ENCODE measurements around the gene RAI1. TPM values are rescaled to one million over a fixed set of nuclear protein-coding genes. Genes with fewer than 3 reads are reported as not detected.

The RAI1 gene
- total and polyA plus RNA-seq, 2 donors: 17.5 to 20.2 TPM

DNA sequence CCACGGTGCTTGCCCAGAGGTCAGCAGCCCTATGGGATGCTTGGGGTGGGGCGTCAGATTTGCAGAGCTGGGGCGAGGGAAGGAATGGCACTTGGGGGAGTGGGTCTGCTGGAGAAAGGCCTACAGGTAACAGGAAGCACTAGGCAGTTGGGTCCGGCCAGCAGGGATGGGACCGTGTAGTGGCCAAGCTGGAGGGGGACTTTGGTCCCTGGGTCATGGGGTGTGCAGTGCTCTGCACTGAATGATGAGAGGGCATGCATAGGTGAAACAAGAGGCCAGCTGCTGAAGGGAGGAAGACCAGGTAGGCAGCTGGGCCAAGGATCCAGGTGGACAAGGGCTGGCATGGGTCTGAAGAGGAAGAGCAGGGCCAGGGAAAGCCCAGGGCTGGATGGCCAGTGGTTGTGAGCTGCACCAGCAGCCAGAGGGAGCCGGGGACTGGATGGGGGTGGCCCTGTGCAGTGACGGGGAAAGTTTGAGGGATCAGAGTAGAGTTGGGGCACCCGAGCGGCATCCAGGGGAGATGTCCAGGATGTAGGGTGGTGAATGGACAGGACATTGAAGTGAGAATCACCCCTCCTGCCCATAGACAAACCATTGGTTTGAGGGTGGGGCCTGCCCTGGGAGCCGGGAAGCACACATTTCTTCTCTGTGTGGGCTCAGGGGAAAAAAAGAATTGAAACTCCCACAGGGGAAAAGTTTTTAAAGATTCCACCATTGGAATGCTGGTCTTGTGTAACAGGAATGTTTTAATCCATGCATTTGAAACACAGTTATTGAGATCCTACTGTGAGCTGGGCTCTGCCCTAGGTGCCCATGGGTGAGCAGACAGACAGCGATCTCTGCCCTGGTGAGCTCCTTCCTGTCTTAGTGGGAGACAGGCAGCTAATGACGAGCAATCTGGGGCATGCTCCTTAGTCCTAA is 25.1 kb downstream of the RAI1 start:
- WGBS: 86% methylated on average over 12 of the region's 12 CpGs
- Histone ChIP-seq H3K4me3 (ENCODE audit: low read depth, low read length) (no peak overlapping the region), H3K36me3 (ENCODE audit: insufficient read depth) (no peaks in the 10 kb centered on the region), H3K4me1 (ENCODE audit: insufficient read depth) (no peaks in the 10 kb centered on the region), H3K27ac (ENCODE audit: low read depth) (no peak overlapping the region)
- DNase-seq (ENCODE audit: extremely low spot score): no peak

DNA sequence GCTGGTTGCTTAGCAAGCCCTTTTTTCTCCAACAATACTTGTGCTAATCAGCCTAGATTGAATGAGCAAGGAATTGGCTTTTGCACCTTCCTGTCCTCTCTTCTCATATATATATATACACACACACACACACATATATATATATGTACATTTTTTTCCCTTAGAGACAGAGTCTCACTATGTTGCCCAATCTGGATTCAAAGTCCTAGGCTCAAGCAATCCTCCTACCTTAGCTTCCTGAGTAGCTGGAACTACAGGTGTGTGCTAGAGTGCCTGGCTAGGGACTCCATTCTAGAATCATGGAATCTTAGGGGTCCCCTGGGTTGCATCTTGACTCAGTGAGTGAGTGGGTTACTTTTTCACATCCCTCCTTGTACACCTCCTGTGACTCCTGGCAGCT is 27.0 kb downstream of the RAI1 start:
- no peaks in the 10 kb centered on the region for H3K4me1 ChIP-seq (ENCODE audit: insufficient read depth)
- H3K27ac ChIP-seq (ENCODE audit: low read depth): no peak overlapping the region
- no peak for DNase-seq (ENCODE audit: extremely low spot score)
- H3K36me3 ChIP-seq (ENCODE audit: insufficient read depth): no peaks in the 10 kb centered on the region
- H3K4me3 ChIP-seq (ENCODE audit: low read depth, low read length): no peak overlapping the region

DNA sequence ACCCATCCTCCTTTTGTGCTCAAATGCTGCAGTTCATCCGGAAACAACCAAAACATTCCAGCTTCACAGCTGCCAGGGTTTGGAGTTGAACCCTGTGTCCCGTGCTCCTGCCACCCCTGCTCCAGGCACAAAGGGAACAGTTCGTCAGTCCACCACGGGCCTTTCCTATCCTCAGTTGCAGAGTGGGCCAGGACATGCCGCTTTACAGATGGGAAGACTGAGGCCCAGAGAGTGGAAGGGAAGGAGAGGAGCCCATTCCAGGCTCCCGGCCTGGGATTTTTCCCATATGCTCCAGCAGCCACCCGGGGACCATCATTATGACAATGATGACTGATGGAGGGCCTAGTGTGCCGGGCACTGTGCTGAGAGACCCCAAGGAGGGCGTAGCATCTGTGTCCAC is 27.6 kb downstream of the RAI1 start:
- no peak overlapping the region for H3K4me3 ChIP-seq (ENCODE audit: low read depth, low read length)
- DNase-seq (ENCODE audit: extremely low spot score): no peak
- no peaks in the 10 kb centered on the region for H3K36me3 ChIP-seq (ENCODE audit: insufficient read depth)
- WGBS: 92% methylated on average over 9 of the region's 9 CpGs
- no peaks in the 10 kb centered on the region for H3K4me1 ChIP-seq (ENCODE audit: insufficient read depth)
- no peak overlapping the region for H3K27ac ChIP-seq (ENCODE audit: low read depth)

DNA sequence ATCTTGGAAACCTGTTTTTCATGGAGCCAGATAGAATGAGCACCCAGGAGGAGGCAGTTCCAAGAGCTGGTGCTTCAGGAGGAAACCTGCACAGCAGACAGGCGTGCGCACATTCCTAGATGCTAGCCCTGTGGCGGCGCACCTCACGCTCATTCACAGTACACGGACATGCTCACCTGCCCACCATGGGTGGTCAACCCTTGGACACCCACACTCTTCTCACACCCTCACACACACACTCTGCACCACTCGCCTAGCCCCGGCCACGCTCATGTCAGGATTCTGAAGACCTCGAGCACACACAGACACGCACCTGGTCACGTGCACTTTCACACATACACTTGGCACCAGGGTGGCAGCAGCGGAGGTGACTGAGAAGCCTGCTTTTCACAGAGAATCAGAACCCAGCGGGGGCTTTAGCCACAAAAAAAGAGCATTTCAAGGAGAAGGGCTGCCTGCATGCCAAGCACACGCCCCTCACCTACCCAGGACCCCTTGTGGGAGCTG is 28.6 kb downstream of the RAI1 start:
- Histone ChIP-seq H3K4me3 (ENCODE audit: low read depth, low read length) (no peak overlapping the region), H3K4me1 (ENCODE audit: insufficient read depth) (no peaks in the 10 kb centered on the region), H3K27ac (ENCODE audit: low read depth) (peak overlapping the region; percentile 50), H3K36me3 (ENCODE audit: insufficient read depth) (no peaks in the 10 kb centered on the region)
- WGBS: 88% methylated on average over 15 of the region's 15 CpGs
- DNase-seq (ENCODE audit: extremely low spot score): no peak

DNA sequence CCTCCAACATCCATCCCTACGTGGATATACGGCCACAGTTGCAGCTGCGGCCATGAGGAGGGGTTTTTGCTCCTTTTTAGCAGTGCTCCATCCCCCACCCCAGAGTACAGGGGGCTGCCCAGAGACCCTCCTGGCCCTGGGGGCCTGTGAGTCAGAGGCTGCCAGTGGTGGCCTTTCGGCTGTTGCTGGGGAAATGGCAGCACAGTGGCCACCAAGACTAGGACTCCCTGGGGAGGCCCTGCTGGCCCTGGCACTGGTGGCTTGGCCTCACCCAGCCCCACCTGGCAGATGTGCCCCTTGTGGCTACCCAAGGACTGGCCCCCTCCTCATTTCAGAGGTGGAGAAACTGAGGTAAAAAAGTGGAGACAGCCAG is 29.1 kb downstream of the RAI1 start:
- 82% methylated on average over 4 of the region's 4 CpGs for WGBS
- Histone ChIP-seq H3K4me3 (ENCODE audit: low read depth, low read length) (no peak overlapping the region), H3K27ac (ENCODE audit: low read depth) (peak overlapping the region; percentile 50), H3K36me3 (ENCODE audit: insufficient read depth) (no peaks in the 10 kb centered on the region), H3K4me1 (ENCODE audit: insufficient read depth) (no peaks in the 10 kb centered on the region)
- DNase-seq (ENCODE audit: extremely low spot score): no peak

DNA sequence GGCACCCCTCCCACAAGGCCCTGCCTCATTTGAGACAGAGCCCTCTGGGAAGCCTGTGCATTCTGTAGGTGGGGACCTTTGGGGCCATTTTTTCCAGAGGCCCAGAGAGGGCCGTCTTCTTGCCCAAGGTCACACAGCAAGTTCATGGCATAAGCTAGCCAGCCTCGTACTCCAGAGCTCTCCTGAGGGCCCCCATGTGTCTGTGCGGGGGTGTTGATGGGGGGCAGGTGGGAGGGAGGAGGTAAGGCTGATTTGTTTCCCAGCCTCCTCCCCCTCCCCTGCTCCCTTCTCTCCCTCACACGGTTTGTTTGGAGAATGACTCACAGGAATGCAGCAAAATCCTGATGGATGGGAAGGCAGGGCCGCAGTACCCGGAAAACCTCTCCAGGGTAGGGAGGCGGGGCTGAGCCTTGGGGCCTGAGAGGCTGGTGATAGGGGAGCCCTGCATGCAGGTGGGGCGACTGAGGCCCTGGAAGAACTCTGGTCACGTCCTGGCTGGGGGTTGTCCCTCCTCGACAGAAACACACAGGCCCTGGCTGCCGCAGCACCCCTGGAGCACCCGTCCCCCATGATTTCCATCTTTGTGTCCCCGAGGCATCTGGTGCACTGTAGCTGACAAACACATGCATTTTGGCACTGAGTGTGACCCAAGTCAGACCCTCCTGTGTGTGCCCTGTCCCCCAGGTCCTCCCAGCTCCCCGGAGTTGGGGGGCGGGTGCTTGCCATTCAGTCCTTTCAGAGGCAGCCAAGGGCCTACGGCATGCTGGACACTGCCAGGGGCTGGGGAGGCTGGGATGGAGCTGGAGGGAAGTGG is 29.7 kb downstream of the RAI1 start:
- WGBS: 35% methylated on average over 16 of the region's 16 CpGs
- H3K4me3 ChIP-seq (ENCODE audit: low read depth, low read length): no peak overlapping the region
- DNase-seq (ENCODE audit: extremely low spot score): no peak
- H3K4me1 ChIP-seq (ENCODE audit: insufficient read depth): no peaks in the 10 kb centered on the region
- H3K27ac ChIP-seq (ENCODE audit: low read depth): peak overlapping the region; percentile 63
- H3K36me3 ChIP-seq (ENCODE audit: insufficient read depth): no peaks in the 10 kb centered on the region

DNA sequence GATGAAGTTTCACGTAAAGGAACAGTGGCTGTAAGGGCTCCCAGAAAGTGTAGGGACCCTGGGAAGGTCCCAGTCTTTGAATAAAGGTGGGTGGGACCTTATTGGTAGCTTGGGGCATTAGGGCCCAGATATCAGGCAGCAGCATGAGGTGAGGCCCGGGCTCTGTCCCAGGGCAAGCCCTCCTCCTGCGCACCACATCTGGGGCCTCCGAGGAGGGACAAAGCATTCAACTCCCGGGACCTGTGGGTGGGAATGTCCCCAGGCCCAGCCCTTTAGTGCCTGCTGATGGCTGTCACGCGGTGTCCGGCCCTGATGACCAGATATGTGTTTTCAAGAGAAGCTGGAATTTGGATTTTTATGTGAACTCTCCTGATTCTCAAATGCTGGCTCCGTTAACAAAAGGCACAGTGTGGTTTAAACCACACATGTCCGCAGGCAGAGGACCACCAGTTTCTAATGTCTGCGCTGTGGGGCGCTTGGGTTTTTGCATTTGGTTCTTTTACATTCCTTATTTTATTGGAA is 30.4 kb downstream of the RAI1 start:
- Histone ChIP-seq H3K36me3 (ENCODE audit: insufficient read depth) (no peaks in the 10 kb centered on the region), H3K27ac (ENCODE audit: low read depth) (peak overlapping the region; percentile 63), H3K4me3 (ENCODE audit: low read depth, low read length) (no peak overlapping the region), H3K4me1 (ENCODE audit: insufficient read depth) (no peaks in the 10 kb centered on the region)
- no peak for DNase-seq (ENCODE audit: extremely low spot score)
- 63% methylated on average over 12 of the region's 12 CpGs for WGBS

DNA sequence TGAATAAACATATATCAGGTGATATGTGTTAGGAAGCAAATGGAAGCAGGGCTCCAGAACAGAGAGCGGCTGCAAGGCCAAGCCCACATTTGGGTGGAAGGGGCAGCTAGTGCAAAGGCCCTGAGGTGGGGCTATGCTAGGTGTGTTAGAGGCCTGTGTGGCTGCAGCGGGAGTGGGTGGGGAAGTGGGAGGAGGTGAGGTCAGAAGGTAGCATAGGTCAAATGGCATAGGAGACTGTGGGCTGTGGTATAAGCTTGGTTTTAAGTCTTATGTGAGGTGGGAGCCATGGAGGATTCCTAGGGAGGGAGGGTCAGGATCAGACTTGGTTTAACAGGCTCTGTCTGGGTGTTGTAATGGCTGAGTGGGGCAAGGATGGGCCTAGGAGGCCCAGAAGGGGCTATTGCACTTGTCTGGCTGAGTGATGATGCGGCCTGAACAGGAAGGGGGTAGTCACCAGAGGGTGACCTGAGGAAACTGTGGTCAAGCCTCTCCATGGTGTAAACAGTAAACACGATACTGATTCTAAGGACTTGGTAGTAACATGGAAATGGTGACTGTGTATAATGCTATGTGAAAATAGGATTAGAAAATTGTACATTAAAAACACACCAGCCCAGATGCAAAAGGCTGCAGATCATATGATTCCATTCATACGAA is 31.1 kb downstream of the RAI1 start:
- Histone ChIP-seq H3K36me3 (ENCODE audit: insufficient read depth) (no peaks in the 10 kb centered on the region), H3K27ac (ENCODE audit: low read depth) (no peak overlapping the region), H3K4me3 (ENCODE audit: low read depth, low read length) (no peak overlapping the region), H3K4me1 (ENCODE audit: insufficient read depth) (no peaks in the 10 kb centered on the region)
- DNase-seq (ENCODE audit: extremely low spot score): no peak
- WGBS: 81% methylated on average over 5 of the region's 5 CpGs

DNA sequence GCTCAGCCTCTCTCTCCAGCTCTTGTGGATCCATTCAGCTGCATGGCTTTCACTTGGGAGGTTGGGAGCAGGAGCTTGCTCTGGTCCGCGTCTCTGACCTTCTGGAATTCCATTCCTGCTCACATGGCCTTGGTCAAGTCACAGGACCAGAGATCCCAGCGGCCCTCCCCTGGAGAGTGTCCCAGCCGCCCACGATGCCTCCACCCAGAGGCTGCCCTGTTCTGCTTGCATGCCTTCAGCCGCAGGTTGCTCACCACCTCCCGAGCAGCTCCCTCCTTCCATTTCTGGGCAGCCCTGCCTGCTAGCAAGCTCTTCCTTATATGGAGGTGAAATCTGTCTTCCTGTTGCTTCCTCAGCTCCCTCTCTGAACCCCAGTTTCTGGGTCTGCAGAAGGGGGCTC is 32.6 kb downstream of the RAI1 start:
- Histone ChIP-seq H3K4me3 (ENCODE audit: low read depth, low read length) (no peak overlapping the region), H3K4me1 (ENCODE audit: insufficient read depth) (no peaks in the 10 kb centered on the region), H3K36me3 (ENCODE audit: insufficient read depth) (no peaks in the 10 kb centered on the region), H3K27ac (ENCODE audit: low read depth) (no peak overlapping the region)
- no peak for DNase-seq (ENCODE audit: extremely low spot score)
- WGBS: 36% methylated on average over 7 of the region's 7 CpGs

DNA sequence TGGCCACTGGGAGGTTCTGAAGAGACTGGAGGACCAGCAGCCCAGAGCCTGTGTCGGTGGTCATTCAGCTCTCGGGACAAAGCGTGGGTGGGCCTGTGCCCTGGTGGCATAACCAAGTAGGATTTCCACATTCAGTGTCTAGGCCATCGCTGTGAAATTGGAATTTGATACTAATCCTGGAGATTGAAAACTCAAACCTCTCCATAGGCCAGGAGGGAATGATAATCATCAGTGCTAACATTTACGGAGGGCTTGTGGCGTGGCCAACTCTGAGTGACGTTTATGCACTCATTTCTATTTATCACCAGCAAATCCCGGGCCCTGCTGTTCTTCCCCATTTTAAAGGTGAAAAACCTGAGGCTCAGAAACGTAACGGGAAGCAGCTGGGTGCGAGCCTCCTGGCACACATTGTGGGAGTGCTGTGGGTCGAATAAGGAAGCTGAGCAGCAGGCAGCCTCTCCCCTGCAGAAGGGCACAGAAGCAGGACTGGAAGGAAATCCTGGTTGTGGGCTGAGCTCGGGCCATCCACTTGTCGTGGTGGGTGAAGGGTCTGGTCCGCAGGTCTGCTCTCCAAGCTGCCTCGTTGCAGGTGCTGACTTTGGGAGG is 33.1 kb downstream of the RAI1 start:
- no peaks in the 10 kb centered on the region for H3K4me1 ChIP-seq (ENCODE audit: insufficient read depth)
- 43% methylated on average over 16 of the region's 16 CpGs for WGBS
- no peak overlapping the region for H3K27ac ChIP-seq (ENCODE audit: low read depth)
- no peak overlapping the region for H3K4me3 ChIP-seq (ENCODE audit: low read depth, low read length)
- no peaks in the 10 kb centered on the region for H3K36me3 ChIP-seq (ENCODE audit: insufficient read depth)
- DNase-seq (ENCODE audit: extremely low spot score): no peak

DNA sequence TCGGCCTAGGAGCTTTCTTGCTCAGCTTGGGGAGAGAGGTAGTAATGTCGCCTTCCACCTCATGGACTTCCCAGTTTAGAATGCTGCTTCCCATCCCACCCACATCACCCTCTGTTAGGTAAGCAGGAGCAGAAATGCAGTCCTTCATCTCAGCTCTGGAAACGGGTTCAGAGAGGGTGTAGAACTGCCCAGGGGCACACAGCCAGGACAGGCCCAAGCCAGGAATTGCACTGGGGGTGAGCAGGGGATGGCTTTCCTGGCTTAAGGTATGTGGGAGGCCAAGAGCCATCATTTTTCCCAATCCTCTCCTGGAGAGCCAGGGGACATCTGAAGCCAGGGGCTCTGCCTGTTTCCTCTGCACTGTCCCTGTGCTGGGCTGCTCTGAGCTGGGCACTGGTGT is 33.6 kb downstream of the RAI1 start:
- H3K4me1 ChIP-seq (ENCODE audit: insufficient read depth): no peaks in the 10 kb centered on the region
- H3K36me3 ChIP-seq (ENCODE audit: insufficient read depth): no peaks in the 10 kb centered on the region
- H3K4me3 ChIP-seq (ENCODE audit: low read depth, low read length): no peak overlapping the region
- DNase-seq (ENCODE audit: extremely low spot score): no peak
- 76% methylated on average over 3 of the region's 3 CpGs for WGBS
- no peak overlapping the region for H3K27ac ChIP-seq (ENCODE audit: low read depth)

DNA sequence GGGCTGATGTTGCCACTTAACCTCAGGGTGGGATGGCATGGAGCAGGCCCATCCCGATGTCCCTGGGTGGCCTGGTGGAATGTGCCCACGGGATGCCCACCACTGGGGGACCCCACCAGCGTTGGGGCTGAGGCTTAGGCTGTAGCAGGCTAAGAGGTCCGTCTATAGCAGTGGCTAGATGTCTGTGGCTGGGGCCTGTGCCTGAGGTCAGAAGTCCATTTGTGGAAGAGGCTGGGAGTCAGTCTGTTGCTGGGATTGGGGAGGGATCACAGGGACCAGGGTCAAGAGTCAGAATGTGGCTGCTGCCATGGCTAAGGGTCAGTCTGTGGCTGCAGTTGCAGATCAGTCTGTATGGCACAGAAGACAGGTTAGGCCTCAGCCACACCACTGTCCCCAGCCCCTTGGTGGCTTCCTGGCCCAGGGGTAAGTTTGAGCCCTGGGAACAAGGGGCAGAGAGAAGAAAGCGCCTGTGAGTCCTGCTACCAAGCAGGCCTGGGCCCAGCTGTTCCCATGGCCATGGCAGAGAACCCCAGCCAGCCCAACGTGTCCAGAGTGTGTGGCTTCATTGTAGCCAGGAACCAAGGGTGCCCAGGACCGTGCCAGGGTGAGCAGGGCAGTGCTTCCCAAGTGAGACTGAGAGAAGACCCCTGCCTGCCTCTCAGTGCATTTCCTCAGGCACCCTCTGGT is 35.7 kb downstream of the RAI1 start:
- Histone ChIP-seq H3K27ac (ENCODE audit: low read depth) (no peak overlapping the region), H3K36me3 (ENCODE audit: insufficient read depth) (no peaks in the 10 kb centered on the region), H3K4me1 (ENCODE audit: insufficient read depth) (no peaks in the 10 kb centered on the region), H3K4me3 (ENCODE audit: low read depth, low read length) (no peak overlapping the region)
- no peak for DNase-seq (ENCODE audit: extremely low spot score)
- 81% methylated on average over 7 of the region's 7 CpGs for WGBS

DNA sequence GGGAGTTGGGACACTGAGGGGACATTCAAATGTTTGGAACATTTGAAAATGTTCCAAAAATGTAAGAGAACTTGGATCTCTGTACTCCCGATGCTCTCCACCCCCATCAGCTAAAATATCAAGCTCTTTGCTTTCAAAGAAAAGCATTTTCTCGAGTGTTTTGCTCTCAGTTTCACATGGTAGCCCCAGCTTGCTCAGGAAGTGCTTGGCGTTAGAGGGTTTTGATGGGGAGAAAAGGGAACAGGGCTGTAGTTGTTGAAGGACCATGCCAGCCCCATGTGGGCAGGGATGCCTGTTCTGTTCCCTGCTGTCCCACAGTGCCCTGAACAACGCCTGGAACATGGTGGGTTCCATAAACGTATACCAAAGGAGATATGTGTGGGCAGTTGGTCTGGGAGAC is 37.0 kb downstream of the RAI1 start:
- WGBS: 74% methylated on average over 5 of the region's 5 CpGs
- H3K4me1 ChIP-seq (ENCODE audit: insufficient read depth): no peaks in the 10 kb centered on the region
- H3K27ac ChIP-seq (ENCODE audit: low read depth): no peak overlapping the region

More for the DNA sequence above, 37.0 kb downstream of the RAI1 start:
- Histone ChIP-seq H3K4me3 (ENCODE audit: low read depth, low read length) (no peak overlapping the region), H3K36me3 (ENCODE audit: insufficient read depth) (no peaks in the 10 kb centered on the region)
- DNase-seq (ENCODE audit: extremely low spot score): no peak
